PC-3 (cell line): ENCODE results near the gene VPS13A. TPM values are rescaled to one million over a fixed set of nuclear protein-coding genes. Genes with fewer than 3 reads are reported as not detected.

Experiments
- ATAC-seq: fragments of 200-7000 bp; cut with Tn5 transposase; 2 replicates; pipeline ENCODE4 v1.9.1; 2020; ENCODE audit warnings: mild to moderate bottlenecking, moderate library complexity
- BruUV-seq: library from RNA; stranded (reverse); fragments of 400-500 nt; replicated peaks from 2 replicates; lab custom pipeline; 2021; lab: Mats Ljungman, UMichigan
- CTCF ChIA-PET: fragments of 300-600 bp; sonication (Branson Sonifier 250); formaldehyde crosslinking; loops from one replicate; lab custom pipeline; 2022; ENCODE audit warnings: antibody characterized with exemption; lab: Charles Lee
- POLR2A ChIA-PET: fragments of 300-600 bp; sonication (Branson Sonifier 250); formaldehyde crosslinking; loops from one replicate; lab custom pipeline; 2022; ENCODE audit warnings: antibody characterized with exemption; ENCODE audit not compliant: unreplicated experiment; lab: Charles Lee
- DNase-seq: peaks from one replicate; pipeline ENCODE4 v3.0.0-alpha.2; 2015
- H2AFZ ChIP-seq: fragments of 300-600 bp; sonication (generic); 2 replicates; pipeline ENCODE4 v1.6.0; 2016; ENCODE audit warnings: antibody characterized with exemption, low read length
- H3F3A ChIP-seq: fragments of 300-600 bp; sonication (generic); one replicate; pipeline ENCODE4 v1.6.0; 2017; ENCODE audit warnings: antibody characterized with exemption, low read length, control low read depth, mild to moderate bottlenecking; ENCODE audit not compliant: unreplicated experiment
- H3K27ac ChIP-seq: fragments of 300-600 bp; sonication (generic); 2 replicates; pipeline ENCODE4 v1.5.1; 2016; ENCODE audit warnings: mild to moderate bottlenecking, low read length
- H3K27me3 ChIP-seq: fragments of 300-600 bp; sonication (generic); 2 replicates; pipeline ENCODE4 v1.6.1; 2016; ENCODE audit warnings: low read length, mixed read lengths
- H3K36me3 ChIP-seq: fragments of 300-600 bp; sonication (generic); 2 replicates; pipeline ENCODE4 v1.6.1; 2016; ENCODE audit warnings: low read depth, mixed run types, low read length, mixed read lengths
- H3K4me1 ChIP-seq: fragments of 300-600 bp; sonication (generic); 2 replicates; pipeline ENCODE4 v1.5.1; 2016; ENCODE audit warnings: low read length; ENCODE audit not compliant: insufficient read depth
- H3K4me2 ChIP-seq: fragments of 300-600 bp; sonication (generic); 2 replicates; pipeline ENCODE4 v1.6.0; 2016; ENCODE audit warnings: low read length
- H3K4me3 ChIP-seq: fragments of 300-600 bp; sonication (generic); 2 replicates; pipeline ENCODE4 v1.5.1; 2016; ENCODE audit warnings: mild to moderate bottlenecking, low read length, mixed read lengths
- H3K79me2 ChIP-seq: fragments of 300-600 bp; sonication (generic); 2 replicates; pipeline ENCODE4 v1.6.1; 2017; ENCODE audit warnings: low read length, mixed read lengths
- H3K9ac ChIP-seq: fragments of 300-600 bp; sonication (generic); 2 replicates; pipeline ENCODE4 v1.6.0; 2016; ENCODE audit warnings: mild to moderate bottlenecking, low read length
- H3K9me2 ChIP-seq: fragments of 300-600 bp; sonication (generic); replicated peaks from 2 replicates; pipeline ENCODE4 v1.6.1; 2016; ENCODE audit warnings: mixed run types, low read length, mixed read lengths
- H3K9me3 ChIP-seq: fragments of 300-600 bp; sonication (generic); 2 replicates; pipeline ENCODE4 v1.6.1; 2016; ENCODE audit warnings: low read length, mixed read lengths
- H4K20me1 ChIP-seq: fragments of 300-600 bp; sonication (generic); 2 replicates; pipeline ENCODE4 v1.6.1; 2016; ENCODE audit warnings: low read length, mixed read lengths
- EZH2 ChIP-seq: fragments of 300-600 bp; sonication (generic); IDR thresholded peaks from one replicate; pipeline ENCODE4 v1.6.1; 2017; ENCODE audit warnings: antibody characterized with exemption, mild to moderate bottlenecking, low read length; ENCODE audit not compliant: unreplicated experiment
- EZH2phosphoT487 ChIP-seq: fragments of 300-600 bp; sonication (generic); IDR thresholded peaks from 2 replicates; pipeline ENCODE4 v1.6.1; 2018; ENCODE audit warnings: mild to moderate bottlenecking, antibody characterized with exemption, low read length, borderline replicate concordance
- intact Hi-C: fragments of 100-400 bp; cut with micrococcal nuclease; formaldehyde crosslinking; loops from 2 replicates; pipeline ENCODE4 v1.9.0; 2023
- total RNA-seq: library from RNA; depleted of rRNA; stranded (reverse); fragments of >200 nt; gene quantifications from 2 replicates; pipeline ENCODE4 v1.2.3, GENCODE V29; 2014
- TF ChIP-seq, protein P1 (sequence below): fragments of 300-600 bp; sonication (generic); conservative IDR thresholded peaks from 2 replicates; pipeline ENCODE4 v1.5.1; 2017; ENCODE audit warnings: antibody characterized with exemption, low read depth, mild to moderate bottlenecking, low read length

The VPS13A gene
- total RNA-seq, 1 experiment from 2014 or later, result 17.5 TPM

DNA sequence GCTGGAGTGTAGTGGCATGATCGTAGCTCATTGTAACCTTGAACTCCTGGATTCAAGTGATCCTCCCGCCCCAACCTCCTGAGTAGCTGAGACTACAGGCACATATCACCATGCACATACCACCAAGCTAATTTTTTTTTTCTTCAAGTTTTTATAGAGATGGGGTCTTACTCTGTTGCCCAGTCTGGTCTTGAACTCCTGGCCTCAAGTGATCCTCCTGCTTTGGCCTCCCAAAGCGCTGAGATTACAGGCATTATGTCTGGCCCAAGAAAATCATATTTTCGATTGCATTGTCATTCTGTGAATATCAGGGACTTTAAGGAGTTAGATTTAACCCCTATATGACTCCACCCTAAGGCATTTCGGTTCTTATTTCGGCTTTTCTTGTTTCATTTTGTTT, 116.6 kb downstream of the VPS13A start:
- no peak for DNase-seq
- intact Hi-C loops, result no loop called here
- no peaks in the 10 kb centered on the region for H3K36me3 ChIP-seq
- no peaks in the 10 kb centered on the region for H4K20me1 ChIP-seq
- no peaks in the 10 kb centered on the region for H3K4me1 ChIP-seq
- TF ChIP-seq EZH2 (no peak), EZH2phosphoT487 (no peak)
- TF ChIP-seq, protein P1, sequence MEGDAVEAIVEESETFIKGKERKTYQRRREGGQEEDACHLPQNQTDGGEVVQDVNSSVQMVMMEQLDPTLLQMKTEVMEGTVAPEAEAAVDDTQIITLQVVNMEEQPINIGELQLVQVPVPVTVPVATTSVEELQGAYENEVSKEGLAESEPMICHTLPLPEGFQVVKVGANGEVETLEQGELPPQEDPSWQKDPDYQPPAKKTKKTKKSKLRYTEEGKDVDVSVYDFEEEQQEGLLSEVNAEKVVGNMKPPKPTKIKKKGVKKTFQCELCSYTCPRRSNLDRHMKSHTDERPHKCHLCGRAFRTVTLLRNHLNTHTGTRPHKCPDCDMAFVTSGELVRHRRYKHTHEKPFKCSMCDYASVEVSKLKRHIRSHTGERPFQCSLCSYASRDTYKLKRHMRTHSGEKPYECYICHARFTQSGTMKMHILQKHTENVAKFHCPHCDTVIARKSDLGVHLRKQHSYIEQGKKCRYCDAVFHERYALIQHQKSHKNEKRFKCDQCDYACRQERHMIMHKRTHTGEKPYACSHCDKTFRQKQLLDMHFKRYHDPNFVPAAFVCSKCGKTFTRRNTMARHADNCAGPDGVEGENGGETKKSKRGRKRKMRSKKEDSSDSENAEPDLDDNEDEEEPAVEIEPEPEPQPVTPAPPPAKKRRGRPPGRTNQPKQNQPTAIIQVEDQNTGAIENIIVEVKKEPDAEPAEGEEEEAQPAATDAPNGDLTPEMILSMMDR, result no peak
- no peak overlapping the region for H2AFZ ChIP-seq
- H3K79me2 ChIP-seq, result no peaks in the 10 kb centered on the region
- H3K4me3 ChIP-seq, result no peak overlapping the region
- no peak overlapping the region for H3K9ac ChIP-seq
- H3K27me3 ChIP-seq, result no peaks in the 10 kb centered on the region
- H3F3A ChIP-seq, result no peaks in the 10 kb centered on the region
- H3K27ac ChIP-seq, result no peak overlapping the region
- no peaks in the 10 kb centered on the region for H3K9me3 ChIP-seq
- ChIA-PET CTCF (no interaction called here), POLR2A (no interaction called here)
- H3K4me2 ChIP-seq, result no peak overlapping the region
- ATAC-seq, result no peak
- no peaks in the 10 kb centered on the region for H3K9me2 ChIP-seq
- no TSS peak for BruUV-seq

DNA sequence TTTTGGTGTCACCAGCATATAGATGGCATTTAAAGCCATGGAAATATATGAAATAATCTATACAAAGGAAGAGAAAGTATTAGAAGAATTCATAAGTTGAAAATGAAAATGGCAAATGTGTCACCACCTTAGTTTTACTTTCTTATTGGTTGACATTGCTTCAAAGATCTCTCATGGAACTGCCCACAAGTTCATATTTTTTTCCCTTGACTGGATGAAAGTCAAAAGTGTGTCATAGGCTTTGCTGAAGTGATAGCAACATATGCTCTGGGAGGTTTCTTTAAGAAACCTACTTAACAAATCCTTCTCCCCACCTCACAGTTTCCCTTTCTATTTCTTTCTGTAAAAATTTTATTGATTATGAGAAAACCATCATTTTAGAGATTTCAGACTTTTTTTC, 127.2 kb downstream of the VPS13A start:
- POLR2A ChIA-PET, result no interaction called here

More for the DNA sequence above, 127.2 kb downstream of the VPS13A start:
- BruUV-seq, result no TSS peak
- intact Hi-C loops, result no loop called here
- Histone ChIP-seq H3K79me2 (no peaks in the 10 kb centered on the region), H3K27me3 (no peaks in the 10 kb centered on the region), H3K4me2 (no peak overlapping the region), H3K27ac (no peak overlapping the region), H3F3A (no peaks in the 10 kb centered on the region), H3K4me3 (no peak overlapping the region), H3K4me1 (no peaks in the 10 kb centered on the region), H3K36me3 (no peaks in the 10 kb centered on the region), H3K9ac (no peak overlapping the region), H3K9me3 (no peaks in the 10 kb centered on the region), H3K9me2 (no peaks in the 10 kb centered on the region), H2AFZ (no peak overlapping the region), H4K20me1 (no peaks in the 10 kb centered on the region)
- DNase-seq (no peak), ATAC-seq (no peak)
- CTCF ChIA-PET, result no interaction called here
- no peak for TF ChIP-seq EZH2phosphoT487
- no peak for TF ChIP-seq EZH2
- TF ChIP-seq, protein P1, result no peak
